GM19395 (cell line): Measurements from ENCODE around the gene GPR27.

Experiments used
- ATAC-seq: cut with Tn5 transposase; IDR thresholded peaks from one replicate; pipeline ENCODE4 v1.9.1; 2021; ENCODE audit warnings: mild to moderate bottlenecking, moderate library complexity; ENCODE audit not compliant: unreplicated experiment

GPR27 gene, protein sequence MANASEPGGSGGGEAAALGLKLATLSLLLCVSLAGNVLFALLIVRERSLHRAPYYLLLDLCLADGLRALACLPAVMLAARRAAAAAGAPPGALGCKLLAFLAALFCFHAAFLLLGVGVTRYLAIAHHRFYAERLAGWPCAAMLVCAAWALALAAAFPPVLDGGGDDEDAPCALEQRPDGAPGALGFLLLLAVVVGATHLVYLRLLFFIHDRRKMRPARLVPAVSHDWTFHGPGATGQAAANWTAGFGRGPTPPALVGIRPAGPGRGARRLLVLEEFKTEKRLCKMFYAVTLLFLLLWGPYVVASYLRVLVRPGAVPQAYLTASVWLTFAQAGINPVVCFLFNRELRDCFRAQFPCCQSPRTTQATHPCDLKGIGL

DNA sequence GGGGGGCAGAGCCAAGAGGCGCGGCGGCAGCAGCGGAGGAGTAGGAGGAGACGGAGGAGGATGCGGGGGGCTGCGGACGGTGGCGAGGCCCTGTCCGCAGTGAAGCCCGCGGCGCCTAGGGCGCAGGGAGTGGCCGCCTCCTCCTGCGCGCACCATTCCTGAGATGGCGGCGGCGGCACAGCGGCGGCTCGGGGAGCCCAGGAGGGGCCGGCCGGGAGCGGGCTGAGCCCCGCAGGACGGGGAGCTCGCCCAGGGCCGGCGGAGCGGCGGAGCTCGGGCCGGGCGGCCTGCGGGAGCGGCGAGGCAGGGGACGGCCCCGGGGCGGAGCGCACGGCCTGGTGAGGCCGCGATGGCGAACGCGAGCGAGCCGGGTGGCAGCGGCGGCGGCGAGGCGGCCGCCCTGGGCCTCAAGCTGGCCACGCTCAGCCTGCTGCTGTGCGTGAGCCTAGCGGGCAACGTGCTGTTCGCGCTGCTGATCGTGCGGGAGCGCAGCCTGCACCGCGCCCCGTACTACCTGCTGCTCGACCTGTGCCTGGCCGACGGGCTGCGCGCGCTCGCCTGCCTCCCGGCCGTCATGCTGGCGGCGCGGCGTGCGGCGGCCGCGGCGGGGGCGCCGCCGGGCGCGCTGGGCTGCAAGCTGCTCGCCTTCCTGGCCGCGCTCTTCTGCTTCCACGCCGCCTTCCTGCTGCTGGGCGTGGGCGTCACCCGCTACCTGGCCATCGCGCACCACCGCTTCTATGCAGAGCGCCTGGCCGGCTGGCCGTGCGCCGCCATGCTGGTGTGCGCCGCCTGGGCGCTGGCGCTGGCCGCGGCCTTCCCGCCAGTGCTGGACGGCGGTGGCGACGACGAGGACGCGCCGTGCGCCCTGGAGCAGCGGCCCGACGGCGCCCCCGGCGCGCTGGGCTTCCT, at the start of gene GPR27:
GPR27 (plus strand) TSS at position 155 of the 909 bp plus-strand sequence; CDS start at position 350, 195 bp downstream.
- no peak for ATAC-seq

GRCh38 chr3:71704915-71705314, 48.7 kb upstream of the GPR27 start:
- ATAC-seq: no peak

DNA sequence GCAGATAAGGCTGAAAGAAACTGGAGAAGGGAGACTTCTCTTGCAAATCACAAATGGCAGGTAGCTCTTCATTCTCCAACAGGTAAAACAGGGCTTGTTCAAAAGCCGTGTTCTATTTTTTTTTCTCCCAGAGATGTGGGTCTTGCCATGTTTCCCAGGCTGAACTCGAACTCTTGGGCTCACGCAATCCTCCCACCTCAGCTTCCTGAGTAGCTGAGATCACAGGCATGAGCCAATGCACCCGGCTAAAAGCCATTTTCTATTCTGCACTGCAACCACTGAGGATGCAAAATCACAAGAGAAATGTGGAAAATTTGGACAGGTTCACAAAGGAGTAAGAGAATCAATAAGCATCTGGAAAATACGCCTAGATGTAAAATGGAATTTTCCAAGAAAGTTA, 48.0 kb upstream of the GPR27 start:
- no peak for ATAC-seq

GRCh38 chr3:71707595-71707994, 46.1 kb upstream of the GPR27 start:
- ATAC-seq: no peak

GRCh38 chr3:71708476-71709105, 45.1 kb upstream of the GPR27 start:
- ATAC-seq: no peak

DNA sequence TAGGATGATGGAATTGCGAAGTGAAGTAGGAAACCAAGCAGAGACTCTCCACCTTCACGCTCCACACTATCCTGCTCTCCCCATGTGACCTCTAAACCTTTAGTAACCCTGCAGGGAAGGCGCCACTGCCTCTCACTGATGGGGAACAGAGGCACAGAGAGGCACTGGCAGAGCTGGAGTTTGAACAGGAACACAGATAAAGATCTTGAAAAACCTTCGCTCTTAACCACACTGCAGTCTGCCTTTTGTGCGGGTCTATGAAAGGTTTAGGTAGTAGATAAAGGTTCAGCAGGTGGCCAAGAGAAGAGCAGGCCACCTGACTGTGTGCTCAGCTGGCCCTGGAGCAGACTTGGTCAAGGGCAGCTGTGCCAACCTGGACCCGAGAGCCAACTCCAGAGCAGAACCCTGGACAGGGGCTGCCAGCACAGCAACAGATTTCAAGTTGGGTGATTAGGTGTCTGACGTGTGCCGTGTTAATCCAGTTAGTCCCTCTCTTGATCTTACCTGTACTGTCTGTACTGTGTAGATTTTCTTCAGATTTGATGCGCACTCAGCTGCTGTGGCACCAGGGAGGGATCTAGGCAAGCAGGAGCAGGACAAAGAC, 43.6 kb upstream of the GPR27 start:
- ATAC-seq: no peak

- peak; percentile 94 for ATAC-seq
Observed at GRCh38 chr3:71710906-71711494, 42.7 kb upstream of the GPR27 start.

GRCh38 chr3:71713041-71713440, 40.6 kb upstream of the GPR27 start:
- no peak for ATAC-seq

- ATAC-seq: no peak
Observed at GRCh38 chr3:71714595-71714994, 39.1 kb upstream of the GPR27 start.

GRCh38 chr3:71718072-71718471, 35.6 kb upstream of the GPR27 start:
- no peak for ATAC-seq

- ATAC-seq: no peak
Observed at GRCh38 chr3:71721002-71721401, 32.7 kb upstream of the GPR27 start.

DNA sequence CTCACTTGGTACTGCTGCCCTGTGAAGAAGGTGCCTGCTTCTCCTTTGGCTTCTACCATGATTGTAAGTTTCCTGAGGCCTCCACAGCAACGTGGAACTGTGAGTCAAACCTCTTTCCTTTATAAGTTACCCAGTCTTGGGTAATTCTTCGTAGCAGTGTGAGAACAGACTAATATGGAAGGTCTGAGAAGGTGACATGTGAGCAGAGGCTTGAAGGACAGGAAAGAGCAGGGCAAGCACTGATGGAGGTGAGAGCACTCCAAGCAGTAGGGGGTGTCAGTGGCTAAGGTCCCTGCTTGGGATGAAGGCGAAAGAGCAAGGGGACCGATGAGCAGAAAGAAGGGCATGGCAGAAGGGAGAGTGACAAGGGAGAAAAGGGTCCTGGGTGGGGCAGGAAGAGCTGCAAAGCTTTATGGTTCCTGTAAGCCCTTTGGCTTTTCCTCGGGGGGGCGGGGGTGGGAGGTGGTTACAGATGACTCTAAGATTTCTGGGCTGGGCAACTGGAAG, 32.0 kb upstream of the GPR27 start:
- ATAC-seq: no peak

DNA sequence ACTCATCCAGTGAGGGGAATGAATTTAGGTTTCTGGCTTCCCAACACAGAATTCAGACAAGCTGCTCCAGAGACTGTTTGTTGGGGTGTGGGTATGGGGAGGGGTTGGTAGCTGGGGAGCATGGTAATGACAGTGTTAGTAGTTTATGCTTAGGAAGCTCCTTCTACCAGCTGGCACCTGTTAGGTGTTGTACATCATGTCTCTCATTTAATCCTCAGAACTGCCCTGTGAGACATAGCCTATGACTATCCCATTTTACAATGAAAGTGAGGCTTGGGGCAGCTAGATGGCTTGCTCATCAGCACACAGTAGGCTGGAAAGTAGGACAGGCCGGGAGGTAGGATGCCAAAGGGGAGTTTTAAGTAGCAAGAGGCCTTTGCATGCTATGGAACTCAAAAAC, 31.0 kb upstream of the GPR27 start:
- no peak for ATAC-seq

- ATAC-seq: peak; percentile 61
Observed at GRCh38 chr3:71723452-71724170, 30.0 kb upstream of the GPR27 start.

DNA sequence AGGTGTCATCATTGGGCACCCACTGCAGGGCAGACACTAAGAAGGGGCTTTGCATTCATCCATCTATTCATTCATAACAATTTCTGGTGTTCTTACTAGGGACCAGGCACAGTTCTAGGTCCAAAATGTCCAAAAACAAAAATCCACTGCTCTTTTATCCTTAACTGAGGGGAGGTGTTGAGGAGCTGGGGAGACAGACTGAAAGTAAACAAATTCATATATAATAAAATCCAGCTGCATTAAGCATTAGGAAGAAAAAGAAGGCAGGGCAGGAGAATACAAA, 29.5 kb upstream of the GPR27 start:
- ATAC-seq: no peak

DNA sequence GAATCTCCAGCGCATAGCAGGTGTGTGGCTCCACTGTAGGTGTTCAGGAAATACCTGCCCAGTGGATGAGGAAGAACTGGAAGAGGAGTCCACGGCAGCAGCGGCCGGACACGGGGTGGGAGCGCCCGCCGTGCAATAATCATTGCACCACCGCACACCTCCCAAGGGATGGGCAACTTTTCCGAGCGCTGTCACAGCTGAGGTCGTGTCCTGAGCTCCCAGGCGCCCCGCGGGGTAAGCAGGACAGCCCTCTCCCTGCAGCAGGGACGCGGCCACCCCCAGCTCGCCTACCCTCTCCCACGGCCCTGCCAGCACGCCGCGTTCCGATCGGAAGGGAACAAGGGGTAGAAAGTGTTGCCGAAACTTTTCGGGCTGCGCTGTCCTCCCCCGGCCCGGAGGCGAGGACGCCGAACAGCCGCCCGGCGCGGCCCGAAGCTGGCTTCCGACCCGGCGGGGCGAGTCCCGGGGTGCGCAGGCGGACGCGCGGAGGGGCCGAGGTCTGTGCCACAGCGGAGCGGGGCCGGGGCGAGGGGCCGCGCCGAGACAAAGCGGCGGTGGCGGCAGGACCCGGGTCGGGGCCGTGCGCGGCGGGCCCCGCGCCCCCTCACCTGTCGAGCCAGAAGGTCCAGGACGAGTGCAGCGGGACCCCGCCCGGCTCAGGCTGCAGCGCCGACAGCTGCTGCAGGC, 28.9 kb upstream of the GPR27 start:
- peak; percentile 51 for ATAC-seq

DNA sequence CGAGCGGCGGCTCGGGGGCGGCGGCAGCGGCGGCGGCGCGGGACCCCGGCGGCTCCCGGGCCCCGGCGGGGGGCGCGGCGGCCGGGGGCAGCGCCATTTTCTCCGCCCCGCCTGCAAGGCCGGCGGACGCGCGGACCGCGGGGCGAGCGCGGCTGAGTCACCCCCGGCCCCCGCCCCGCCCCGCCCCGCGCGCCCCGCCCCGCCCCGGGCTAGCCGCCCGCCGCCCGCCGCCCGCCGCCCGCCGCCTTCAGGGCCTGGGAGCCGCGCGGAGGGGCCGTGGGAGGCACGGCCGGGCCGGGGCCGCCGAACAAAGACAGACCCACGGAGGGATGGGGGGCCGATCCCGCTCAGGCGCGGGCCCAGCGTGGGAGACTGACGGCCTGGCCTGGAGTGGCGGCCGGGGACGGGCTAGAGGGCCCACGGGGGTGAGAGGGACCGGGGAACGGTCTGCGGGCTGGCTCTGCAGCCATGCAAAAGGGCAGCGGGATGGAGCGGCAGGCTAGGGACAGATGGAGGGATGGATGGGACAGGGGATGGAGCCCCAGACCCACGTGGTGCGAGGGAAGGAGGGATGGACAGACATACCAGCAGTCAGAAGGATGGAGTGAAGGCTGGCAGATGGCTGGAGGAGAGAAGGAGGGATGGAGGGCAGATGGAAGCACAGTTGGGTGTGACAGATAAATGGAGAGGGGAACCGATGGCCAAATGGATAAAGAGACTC, 28.2 kb upstream of the GPR27 start, which contains the start of gene EIF4E3:
EIF4E3 (minus strand) TSS at position 132 of the 721 bp plus-strand sequence; CDS start at position 97, 35 bp downstream.
- ATAC-seq: peak; percentile 49

DNA sequence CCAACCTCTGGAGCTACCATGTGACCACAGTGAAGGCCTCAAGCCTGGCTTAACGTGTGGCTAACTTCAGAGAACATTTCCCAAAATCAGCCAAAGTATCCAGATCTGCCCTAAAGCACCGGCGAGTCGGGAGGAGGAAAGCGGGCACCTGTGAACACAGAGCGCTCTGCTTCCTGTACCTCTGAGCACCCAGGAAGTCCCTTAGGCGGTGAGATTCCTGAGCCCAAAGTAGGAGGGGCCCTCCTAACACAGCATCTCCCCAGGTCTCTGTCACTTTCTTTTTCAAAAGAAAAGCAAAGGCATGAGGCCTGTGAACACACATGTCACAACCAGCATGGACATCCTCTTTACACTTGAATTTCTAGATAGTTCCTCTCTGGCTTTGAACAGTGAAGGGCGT, 27.5 kb upstream of the GPR27 start:
- no peak for ATAC-seq
